ENCODE measurements around the gene PLB1.
"Not testable (repeated sequence)": the region's sequence is repeated elsewhere in the genome, so short reads cannot be mapped to it uniquely, and the experiment has no call there.

Gene PLB1

DNA sequence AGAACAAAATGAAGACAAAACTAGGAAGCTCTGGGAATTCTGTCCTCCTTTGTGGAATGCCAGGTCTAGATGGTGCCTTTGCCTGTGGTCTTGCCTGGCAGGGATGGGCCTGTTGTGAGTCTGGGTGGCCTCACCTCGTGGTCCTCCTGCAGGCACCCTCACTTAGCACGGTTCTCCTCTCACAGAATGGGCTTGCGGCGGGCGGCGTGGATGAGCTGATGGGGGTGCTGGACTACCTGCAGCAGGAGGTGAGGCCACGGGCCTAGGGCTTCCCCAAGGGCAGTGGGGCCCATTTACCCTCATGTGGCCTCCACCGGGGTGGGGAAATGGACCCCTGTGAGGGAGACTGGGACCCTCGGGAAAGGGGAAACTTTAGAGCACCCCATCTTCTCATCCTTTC is 42.3 kb downstream of the PLB1 start:
- DNase-seq (ENCODE audit: low spot score), result no peak

DNA sequence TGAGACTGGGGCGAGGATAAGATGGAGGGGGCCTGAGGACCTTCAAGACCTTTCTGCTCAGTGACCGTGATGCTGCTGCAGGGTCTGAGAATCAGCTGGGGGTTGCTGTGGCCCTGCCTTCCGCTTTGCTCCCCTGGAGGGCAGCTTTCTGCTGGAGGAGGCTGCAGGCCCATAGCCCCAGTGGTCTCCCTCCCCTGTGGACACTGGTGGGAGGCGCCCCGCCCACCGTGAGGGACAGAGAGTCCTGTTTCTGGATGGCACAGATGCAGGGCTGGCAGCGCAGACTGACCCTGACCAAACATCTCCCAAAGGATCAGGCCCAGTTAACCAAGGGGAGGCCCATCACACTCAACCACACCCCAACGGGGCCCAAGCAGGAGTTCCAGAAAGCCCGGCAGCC is 42.8 kb downstream of the PLB1 start:
- DNase-seq (ENCODE audit: low spot score), result no peak

DNA sequence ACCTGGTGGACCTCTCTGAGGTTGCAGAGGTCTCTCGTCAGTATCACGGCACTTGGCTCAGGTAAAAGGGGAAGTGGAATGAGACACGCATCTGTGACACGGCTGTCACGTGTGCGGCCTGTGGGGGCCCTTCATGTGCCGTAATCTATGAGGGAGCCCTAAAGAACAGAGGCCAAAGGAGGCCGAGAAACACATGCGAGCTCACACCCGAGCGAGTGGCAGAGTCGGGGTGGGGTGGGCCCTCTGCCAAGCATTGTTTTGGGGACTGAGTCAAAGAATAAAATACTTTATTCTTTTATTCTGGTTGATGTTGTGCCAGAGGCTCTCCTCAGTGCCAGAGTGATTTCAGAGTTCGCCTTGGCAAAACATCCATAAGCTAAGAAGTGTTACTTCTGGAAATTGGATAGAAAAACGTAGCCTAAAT is 43.3 kb downstream of the PLB1 start:
- DNase-seq (ENCODE audit: low spot score), result no peak

DNA sequence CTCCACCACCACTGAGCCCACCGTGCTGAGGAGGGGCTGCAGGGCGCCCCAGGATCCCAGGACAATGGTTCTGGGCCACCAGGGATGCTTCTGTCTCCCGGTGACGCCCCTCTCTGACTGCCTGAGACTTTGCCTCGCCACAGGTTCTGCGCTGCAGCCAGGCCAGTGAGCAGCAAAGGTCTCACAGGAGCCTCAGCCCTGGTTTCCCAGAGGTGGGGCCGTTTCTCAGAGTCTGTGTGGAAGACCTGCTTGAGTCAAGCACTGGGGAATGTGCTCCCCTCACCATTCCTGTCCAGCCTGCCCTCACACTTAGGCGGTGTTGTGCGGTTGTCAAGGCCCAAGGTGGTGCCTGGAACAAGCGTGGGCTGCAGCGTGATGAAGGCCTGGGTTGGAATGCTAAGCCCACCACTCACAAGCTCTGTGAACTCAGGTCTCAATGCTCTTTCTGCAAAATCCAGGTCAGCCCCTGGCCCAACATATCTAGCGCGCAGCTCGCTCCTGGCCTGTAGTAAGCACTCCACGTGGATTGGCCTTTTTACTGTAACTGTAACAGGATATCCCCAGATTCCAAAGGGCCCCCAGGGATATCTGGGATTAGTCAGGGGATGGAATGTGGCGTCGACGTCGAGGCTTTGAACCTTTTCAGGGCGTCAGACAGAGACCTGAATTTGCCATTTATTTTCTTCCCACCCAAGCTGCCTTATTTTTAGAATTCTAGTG is 47.6 kb downstream of the PLB1 start:
- DNase-seq (ENCODE audit: low spot score), result no peak

DNA sequence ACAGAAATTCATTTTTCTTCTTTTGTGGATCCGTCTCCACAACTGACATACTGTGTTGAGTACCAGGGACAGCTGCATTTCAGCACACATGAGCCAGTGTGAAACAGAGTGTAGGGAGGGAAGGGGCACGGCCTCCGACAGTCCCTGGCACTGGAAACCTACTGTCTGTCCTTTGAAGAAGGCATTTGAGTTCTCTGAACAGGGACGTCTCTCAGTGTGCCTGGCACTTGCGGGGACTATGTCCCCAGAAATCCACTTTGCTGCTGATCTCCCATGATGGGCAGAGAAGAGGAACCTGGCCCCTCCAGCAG is 48.1 kb downstream of the PLB1 start:
- no peak for DNase-seq (ENCODE audit: low spot score)

DNA sequence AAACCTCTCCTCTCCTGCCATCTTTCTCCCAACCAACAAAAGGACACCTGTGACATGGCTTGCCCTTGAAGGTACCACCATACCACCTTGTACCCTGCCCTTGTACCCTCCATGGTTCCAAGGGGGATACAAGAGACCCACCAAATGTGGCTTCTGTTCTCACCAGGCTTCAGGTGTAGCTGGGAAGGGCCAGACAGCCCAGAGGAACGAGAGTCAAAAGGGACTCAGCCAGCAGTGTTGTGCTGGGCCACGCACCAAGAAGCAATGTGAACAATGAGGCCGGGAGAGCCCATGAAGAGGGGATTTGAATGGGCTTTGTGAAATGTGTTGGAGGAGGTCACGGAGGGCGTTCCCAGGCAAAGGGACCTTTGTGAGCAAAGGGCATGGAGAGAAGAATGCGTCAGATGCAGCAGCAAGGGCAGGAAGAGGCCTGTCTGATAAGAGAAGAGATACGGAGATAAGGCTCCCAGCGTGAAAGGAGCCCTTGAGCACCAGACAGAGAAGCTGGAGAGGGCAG is 48.6 kb downstream of the PLB1 start:
- DNase-seq (ENCODE audit: low spot score), result no peak

DNA sequence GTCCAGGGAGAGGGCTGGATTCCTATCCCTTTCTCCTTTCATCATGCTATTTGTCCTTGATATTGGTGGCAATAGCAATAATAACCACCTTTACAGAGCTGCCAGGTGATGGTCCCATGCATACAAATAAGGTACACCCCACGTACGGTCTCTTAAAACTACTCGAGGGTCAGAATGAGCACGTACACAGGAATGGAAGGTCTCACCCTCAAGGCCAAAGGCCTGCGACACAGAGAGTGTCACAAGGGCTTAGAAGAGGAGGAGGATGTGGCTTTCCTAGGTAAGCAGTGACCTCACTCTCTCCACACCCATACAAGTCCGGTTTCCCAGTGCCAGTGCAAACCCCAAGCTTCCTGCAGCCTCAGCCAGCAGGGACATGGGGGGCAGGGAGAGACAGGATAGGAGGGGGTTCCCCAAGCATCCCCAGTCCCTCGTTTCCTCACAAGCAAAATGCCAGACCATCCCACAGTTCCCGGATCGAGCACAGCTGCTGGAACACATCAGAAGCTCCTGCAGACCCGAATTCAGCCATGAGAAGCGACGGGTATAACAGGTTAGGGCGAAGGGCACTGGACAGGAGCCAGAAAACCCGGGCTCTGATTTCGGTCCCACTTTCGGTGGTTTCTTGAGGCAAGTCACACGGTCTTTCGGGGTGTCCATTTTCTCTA is 49.2 kb downstream of the PLB1 start:
- DNase-seq (ENCODE audit: low spot score), result no peak

DNA sequence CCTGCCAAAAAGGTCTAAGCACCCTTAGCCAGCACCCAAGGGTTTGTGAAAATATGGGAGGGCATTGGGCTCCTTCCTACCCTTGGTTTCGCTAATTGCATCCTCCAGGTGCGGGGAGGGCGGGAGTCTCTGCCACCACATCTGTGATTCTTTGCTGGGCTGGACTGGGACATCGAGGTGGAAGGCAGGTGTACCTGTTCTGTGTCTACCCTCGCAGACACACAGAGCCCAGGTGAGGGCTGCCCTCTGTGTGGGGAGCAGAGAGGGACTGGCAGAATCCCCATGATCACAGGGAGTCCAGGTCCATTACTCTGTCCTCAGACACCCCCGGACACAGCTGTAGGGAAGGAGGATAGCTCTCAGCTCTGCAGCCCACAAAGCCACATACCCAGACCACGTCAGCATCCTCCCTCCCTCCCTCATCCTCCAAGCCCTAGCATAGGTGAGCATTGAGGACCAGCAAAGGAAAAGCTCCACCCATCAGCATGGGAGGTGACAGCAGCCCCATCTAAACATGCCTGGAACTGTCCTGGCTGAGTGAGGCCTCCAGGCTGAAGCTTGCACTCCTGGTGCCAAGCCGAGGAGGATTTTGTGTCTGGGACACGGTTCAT is 49.8 kb downstream of the PLB1 start:
- no peak for DNase-seq (ENCODE audit: low spot score)

DNA sequence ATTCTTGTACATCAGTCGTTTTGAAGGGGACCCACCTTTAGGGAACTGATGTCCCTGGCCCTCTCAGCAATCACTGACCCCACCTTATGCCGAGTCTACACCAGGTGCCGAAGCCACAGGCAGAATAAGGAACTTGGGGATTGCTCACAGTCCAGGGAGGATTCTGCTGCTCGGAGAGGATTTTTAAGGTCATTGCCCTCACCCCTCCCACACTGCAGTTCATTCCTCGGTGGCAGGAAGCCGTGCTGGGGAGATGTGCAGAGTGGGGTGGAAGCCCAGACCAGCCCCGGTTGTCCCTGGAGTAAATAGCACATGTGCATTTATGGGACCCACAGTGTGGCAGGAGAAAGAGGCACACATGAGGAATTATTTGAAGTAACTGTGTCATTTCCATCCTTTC is 50.4 kb downstream of the PLB1 start:
- no peak for DNase-seq (ENCODE audit: low spot score)

DNA sequence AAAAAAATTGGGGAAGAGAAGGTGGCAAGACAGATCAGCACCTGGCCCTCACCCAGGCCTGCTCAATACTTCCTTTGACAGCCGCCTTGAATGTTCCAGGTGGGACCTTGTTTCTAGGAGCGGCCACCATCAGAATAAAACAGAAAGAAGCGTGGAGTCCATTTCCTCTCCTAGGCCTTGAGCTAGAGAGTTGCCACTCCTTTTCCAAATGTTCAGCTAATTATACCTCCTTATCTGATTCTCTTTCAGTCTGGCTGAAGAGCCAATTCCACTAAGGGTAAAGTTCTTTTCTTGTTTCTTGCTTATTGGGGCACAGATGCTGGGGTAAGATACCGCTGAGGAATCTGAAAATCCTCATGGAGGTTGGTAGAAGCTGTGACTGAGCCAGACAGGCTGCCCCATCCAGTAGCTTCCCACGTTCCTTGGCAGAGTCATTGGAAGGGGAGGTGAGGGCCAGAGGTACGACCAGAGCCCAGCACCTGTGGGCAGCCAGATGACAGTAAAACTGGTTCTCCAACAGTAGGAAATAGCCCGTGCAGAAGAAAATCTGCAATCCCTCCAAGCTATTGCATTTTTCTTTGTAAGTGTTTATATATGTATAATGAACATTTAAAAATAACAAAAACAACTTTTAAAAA is 51.5 kb downstream of the PLB1 start:
- DNase-seq (ENCODE audit: low spot score), result no peak

DNA sequence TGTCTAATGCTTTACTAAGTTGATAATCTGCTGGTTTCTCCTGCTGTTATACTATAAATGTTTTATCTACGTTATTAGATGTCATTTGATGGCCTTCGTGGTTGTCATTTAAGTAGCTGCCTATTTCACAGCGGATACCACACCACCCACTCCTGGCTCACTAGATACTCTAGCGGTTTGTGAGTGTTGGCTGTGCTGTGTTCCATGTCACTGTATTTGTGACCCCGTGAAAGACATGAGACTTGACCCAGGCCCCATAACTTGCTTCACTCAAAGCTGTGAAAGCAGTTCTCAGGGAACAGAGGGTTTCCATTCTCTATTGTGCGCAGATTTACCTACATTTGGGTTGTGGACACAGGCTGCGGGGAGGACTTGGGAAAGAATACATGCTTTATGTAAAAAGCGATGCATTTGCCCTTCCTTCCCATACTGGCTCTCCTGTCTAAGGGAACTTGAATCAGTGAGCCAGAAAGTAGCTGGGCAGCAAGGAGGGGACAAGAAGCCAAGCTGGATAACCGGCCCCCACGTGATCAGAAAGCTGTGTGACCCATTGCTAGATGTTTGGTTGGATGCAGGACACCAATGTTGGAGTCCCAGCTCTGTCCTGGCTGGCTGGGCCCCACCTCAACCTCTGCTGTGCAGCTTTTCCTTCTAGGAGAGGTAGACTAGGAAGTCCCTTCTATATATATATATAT is 52.2 kb downstream of the PLB1 start:
- DNase-seq (ENCODE audit: low spot score), result no peak

DNA sequence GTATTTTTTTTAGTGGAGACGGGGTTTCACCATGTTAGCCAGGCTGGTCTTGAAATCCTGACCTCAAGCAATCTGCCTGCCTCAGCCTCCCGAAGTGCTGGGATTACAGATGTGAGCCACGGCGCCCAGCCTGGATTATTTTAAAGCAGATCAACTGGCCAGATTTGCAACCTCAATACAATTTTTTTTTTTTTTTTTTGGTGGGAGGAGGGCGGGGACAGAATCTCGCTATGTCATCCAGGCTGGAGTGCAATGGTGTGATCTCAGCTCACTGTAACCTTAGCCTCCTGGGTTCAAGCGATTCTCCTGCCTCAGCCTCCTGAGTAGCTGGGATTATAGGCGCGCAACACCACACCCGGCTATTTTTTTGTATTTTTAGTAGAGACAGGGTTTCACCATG is 54.5 kb downstream of the PLB1 start:
- DNase-seq (ENCODE audit: low spot score), result not testable (repeated sequence)

DNA sequence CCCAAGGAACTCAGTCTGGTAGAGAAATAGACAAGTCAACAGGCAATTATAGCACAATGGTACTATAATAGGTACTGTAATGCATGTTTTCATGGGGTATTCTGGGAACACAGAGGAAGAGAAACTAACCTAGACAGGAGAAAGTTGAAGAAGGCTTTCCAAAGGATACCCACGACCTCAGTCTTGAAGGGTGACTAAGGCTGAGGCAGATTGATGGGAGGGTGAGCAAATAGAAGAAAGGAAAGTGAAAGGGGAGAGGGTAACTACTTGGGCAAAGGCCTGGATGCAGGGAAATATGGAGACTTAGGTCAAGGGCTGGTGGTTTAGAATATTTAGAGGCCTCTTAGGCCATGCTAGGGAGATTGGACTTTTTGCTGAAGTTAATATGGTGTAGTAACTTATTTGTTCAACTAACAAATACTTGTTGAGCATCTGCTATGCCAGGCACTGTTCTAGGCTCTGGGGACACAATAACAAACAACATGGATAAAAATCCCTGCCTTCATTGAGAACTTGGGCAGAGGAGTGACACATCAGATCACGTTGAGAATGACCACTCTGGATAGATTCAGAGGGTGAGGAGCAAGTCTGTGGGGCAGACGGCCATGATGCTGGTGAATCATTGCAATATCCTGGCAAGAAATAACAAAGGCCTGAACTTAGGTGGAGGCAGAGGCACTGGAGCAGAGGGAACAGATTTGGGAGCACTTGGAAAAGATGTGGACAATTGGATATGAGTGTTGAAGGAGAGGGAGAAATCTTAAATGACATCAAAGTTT is 56.4 kb downstream of the PLB1 start:
- peak; percentile 52 for DNase-seq (ENCODE audit: low spot score)

DNA sequence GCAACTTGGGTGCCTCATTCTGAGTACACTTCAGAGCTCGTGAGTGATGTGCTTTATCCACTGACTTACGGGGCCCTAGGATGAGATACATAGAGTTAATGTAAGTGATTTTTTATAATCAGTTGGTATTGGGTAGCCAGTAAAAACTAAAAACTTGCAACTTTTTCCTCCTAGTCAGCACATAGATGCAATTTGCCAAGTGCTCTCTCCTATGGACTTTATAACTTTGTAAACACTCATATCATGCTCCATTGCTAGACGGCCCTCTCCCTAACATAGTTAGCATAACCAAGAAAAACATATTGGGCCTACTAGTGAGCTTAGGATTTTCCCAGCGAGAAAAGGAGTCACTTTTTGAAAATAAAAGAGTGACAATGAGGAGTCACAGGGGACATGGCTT is 60.4 kb downstream of the PLB1 start:
- DNase-seq (ENCODE audit: low spot score), result no peak

DNA sequence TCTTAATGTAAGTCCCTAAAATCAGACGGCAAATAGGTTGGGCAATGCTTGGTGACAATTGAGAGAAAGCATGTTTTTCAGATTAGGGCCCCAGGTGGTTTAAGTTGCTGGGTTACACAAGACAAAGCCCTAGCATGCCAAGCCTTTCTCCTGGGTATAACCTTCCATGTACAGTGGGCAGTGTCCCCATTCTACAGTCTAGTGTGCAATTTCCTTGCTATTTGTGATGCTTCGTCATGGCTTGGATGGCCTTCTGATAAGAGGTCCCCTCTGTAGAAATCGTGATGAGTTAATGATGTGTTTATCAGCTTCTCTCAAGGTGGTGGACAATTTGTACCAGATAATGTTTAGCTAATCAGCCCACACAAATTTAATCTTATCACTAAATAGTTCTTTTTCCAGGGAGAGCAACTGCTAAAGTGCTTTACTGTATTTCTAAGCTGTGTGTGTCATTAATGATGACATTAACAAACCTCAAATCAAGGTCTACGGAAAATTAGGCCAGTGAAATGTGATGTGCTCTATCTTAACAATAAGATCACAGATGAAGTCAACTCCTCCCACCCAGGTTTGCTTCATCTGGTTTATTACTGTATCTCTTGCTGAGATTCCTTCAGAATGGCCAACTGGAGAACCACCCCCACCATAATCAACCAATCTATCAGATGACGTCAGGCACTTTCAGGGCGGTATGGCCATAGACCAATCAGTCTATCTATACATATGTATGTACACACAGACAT is 61.7 kb downstream of the PLB1 start:
- no peak for DNase-seq (ENCODE audit: low spot score)

DNA sequence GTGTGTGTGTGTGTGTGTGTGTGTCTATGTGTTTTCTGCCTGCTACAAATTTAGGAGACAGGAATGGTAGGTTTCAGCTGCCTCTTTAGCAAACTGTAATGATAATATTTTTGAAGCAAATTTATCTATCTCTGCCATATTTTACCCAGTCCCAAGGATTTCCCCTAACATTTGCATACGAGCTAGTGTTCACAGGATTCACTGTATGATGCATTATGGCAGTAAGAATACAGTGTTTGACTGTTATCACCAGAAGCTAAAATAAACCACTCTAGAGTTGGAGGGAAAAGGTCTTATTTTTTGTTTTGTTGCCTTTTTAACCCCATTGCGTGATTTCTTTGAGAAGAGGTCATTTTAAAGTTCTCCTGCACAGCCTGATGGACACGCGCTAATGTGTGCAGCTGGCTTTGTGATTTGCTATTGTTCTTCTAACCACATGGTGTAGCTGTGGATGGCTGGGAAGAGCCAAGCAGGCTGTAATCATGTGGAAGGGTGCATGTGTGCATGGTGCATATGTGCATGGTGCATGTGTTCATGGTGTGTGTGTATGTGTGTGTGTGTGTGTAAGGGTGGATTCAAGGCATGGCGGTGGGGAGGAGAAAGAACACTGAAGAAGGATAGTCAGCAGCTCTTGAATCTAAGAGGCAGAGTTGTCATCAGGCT is 62.4 kb downstream of the PLB1 start:
- no peak for DNase-seq (ENCODE audit: low spot score)

DNA sequence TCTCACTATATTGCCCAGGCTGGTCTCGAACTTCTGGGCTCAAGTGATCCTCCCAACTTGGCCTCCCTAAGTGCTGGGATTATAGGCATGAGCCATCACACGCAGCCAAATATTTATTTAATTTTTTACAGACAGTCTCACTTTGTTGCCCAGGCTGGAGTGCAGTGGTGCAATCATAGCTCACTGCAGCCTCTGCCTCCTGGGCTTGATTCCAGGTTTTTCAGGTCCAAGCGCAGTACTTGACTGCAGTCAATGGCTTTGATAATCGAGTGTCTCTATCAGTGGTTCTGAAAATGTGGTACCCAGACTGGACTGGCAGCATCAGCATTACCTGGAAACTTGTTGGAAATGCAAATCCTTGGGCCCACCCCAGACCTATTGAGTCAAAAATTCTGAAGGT is 63.1 kb downstream of the PLB1 start:
- DNase-seq (ENCODE audit: low spot score), result no peak

DNA sequence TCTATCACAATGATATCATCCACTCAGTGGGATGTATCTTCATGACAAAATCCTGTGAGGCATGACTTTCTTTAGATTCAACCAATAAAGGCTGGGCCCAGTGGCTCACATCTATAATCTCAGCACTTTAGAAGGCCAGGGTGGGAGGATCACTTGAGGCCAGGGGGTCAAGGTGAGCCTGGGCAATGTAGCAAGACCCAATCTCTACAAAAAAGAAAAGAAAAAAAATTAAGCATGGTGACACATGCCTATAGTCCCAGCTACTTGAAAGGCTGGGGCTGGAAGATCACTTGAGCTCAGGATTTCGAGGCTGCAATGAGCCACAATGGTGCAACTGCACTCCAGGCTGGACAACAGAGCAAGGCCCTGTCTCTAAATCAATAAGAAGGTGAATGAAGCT is 68.0 kb downstream of the PLB1 start:
- DNase-seq (ENCODE audit: low spot score), result no peak

DNA sequence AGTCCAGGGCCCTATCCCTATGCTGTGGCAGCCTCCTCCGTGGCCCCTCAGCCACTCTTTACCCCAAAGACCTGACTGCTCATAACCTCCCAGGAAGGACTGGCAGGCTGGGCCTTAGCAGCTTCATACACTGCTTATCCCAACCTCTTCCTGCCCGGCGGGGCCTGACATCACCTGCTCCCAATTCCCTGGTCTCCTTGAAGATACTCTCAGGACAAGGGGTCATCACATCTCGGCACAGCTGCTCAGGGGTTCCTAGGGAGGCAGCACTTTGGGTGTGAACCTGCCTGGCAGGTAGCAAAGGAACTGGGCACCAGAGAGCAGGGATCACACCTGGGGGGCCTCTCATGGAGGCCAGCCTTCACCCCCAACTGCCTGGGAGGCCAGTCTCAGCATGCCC is 68.5 kb downstream of the PLB1 start:
- DNase-seq (ENCODE audit: low spot score), result no peak

DNA sequence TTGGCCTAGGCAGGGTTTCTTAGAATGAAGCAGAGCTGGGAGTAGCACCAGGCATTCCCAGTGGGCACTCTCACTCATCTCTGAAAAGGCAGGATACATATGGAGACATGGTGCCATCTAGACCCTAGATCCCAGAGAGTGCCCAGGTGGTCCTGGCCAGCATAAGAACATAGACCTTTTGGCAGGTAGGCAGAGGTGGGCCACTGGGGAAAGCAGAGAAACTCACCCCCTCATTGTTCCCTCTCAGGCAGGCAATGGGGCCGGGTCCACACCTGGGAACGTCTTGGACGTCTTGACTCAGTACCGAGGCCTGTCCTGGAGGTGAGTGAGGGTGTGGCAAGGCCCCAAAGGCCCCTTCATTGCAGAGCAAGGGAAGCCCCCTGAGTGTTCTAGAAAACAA is 69.2 kb downstream of the PLB1 start:
- DNase-seq (ENCODE audit: low spot score), result no peak

Data from GM03348 (cell line).